H9 (cell line): ENCODE measurements around the gene PRELID2. TPM values are rescaled to one million over a fixed set of nuclear protein-coding genes. Genes with fewer than 3 reads are reported as not detected.

Source experiments
- DNase-seq: peaks from one replicate; pipeline ENCODE4 v3.0.0-alpha.2; 2017
- H2AFZ ChIP-seq: one replicate; pipeline ENCODE4 v1.6.1; 2013; ENCODE audit warnings: mild to moderate bottlenecking, low read length, control low read depth, moderate library complexity
- H2AK5ac ChIP-seq: 2 replicates; pipeline ENCODE4 v1.6.1; 2013; ENCODE audit warnings: low read length, control low read depth, mixed read lengths; ENCODE audit not compliant: insufficient read length
- H2BK120ac ChIP-seq: one replicate; pipeline ENCODE4 v1.6.1; 2013; ENCODE audit warnings: low read depth, mild to moderate bottlenecking, low read length, control low read depth, inconsistent platforms; ENCODE audit not compliant: poor library complexity, severe bottlenecking
- H2BK12ac ChIP-seq: 2 replicates; pipeline ENCODE4 v1.6.1; 2013; ENCODE audit warnings: low read length, control low read depth, mixed read lengths, low read depth; ENCODE audit not compliant: insufficient read length
- H2BK15ac ChIP-seq: 2 replicates; pipeline ENCODE4 v1.6.1; 2013; ENCODE audit warnings: low read depth, low read length, control low read depth
- H2BK20ac ChIP-seq: one replicate; pipeline ENCODE4 v1.6.1; 2013; ENCODE audit warnings: low read depth, mild to moderate bottlenecking, low read length, control low read depth, inconsistent platforms; ENCODE audit not compliant: poor library complexity, severe bottlenecking
- H2BK5ac ChIP-seq: 2 replicates; pipeline ENCODE4 v1.6.1; 2013; ENCODE audit warnings: low read length, control low read depth, mixed read lengths; ENCODE audit not compliant: insufficient read length
- H3K14ac ChIP-seq: 2 replicates; pipeline ENCODE4 v1.6.1; 2013; ENCODE audit warnings: low read length, control low read depth; ENCODE audit not compliant: insufficient read depth
- H3K18ac ChIP-seq: 2 replicates; pipeline ENCODE4 v1.6.1; 2013; ENCODE audit warnings: low read depth, mild to moderate bottlenecking, mixed read lengths, low read length, control low read depth; ENCODE audit not compliant: insufficient read length
- H3K23ac ChIP-seq: 2 replicates; pipeline ENCODE4 v1.6.1; 2013; ENCODE audit warnings: low read length, control low read depth, mixed read lengths, low read depth; ENCODE audit not compliant: insufficient read length
- H3K23me2 ChIP-seq: 2 replicates; pipeline ENCODE4 v1.6.1; 2013; ENCODE audit warnings: low read depth, mild to moderate bottlenecking, mixed read lengths, low read length, control low read depth; ENCODE audit not compliant: insufficient read length, poor library complexity, severe bottlenecking
- H3K27ac ChIP-seq: 2 replicates; pipeline ENCODE4 v1.5.1; 2013; ENCODE audit warnings: low read length, control low read depth, mixed read lengths, low read depth; ENCODE audit not compliant: insufficient read length
- H3K27me3 ChIP-seq: 2 replicates; pipeline ENCODE4 v1.6.1; 2013; ENCODE audit warnings: low read length, control low read depth, inconsistent platforms; ENCODE audit not compliant: insufficient read depth
- H3K4ac ChIP-seq: 2 replicates; pipeline ENCODE4 v1.6.1; 2013; ENCODE audit warnings: low read depth, mild to moderate bottlenecking, control low read depth, inconsistent platforms, low read length, moderate library complexity
- H3K4me1 ChIP-seq: 2 replicates; pipeline ENCODE4 v1.6.1; 2013; ENCODE audit warnings: low read length, control low read depth, inconsistent platforms; ENCODE audit not compliant: insufficient read depth
- H3K4me2 ChIP-seq: 2 replicates; pipeline ENCODE4 v1.6.1; 2013; ENCODE audit warnings: low read length, control low read depth, mixed read lengths; ENCODE audit not compliant: insufficient read length, insufficient read depth
- H3K56ac ChIP-seq: 2 replicates; pipeline ENCODE4 v1.6.1; 2013; ENCODE audit warnings: low read depth, mild to moderate bottlenecking, mixed read lengths, low read length, control low read depth; ENCODE audit not compliant: insufficient read length
- H3K79me1 ChIP-seq: 2 replicates; pipeline ENCODE4 v1.6.1; 2013; ENCODE audit warnings: low read depth, mild to moderate bottlenecking, moderate library complexity, low read length, control low read depth, inconsistent platforms; ENCODE audit not compliant: insufficient read depth, poor library complexity, severe bottlenecking
- H3K79me2 ChIP-seq: 2 replicates; pipeline ENCODE4 v1.6.1; 2013; ENCODE audit warnings: low read length, control low read depth, inconsistent platforms; ENCODE audit not compliant: insufficient read depth
- H3K9ac ChIP-seq: 2 replicates; pipeline ENCODE4 v1.6.1; 2013; ENCODE audit warnings: low read length, control low read depth, mixed read lengths; ENCODE audit not compliant: insufficient read length; ENCODE audit errors: extremely low read depth
- H3K9me3 ChIP-seq: one replicate; pipeline ENCODE4 v1.6.1; 2013; ENCODE audit warnings: low read depth, low read length, inconsistent platforms; ENCODE audit not compliant: control insufficient read depth
- H3T11ph ChIP-seq: one replicate; pipeline ENCODE4 v1.6.1; 2013; ENCODE audit warnings: mild to moderate bottlenecking, low read length, control low read depth, inconsistent platforms
- H4K20me1 ChIP-seq: one replicate; pipeline ENCODE4 v1.6.1; 2013; ENCODE audit not compliant: control insufficient read depth, insufficient read length, insufficient read depth
- H4K5ac ChIP-seq: 2 replicates; pipeline ENCODE4 v1.6.1; 2013; ENCODE audit warnings: low read depth, mild to moderate bottlenecking, mixed read lengths, low read length, control low read depth; ENCODE audit not compliant: insufficient read length
- H4K8ac ChIP-seq: replicated peaks from 2 replicates; pipeline ENCODE4 v1.6.1; 2013; ENCODE audit warnings: low read length, control low read depth, mixed read lengths, low read depth; ENCODE audit not compliant: insufficient read length
- H4K91ac ChIP-seq: 2 replicates; pipeline ENCODE4 v1.6.1; 2013; ENCODE audit warnings: low read depth, mild to moderate bottlenecking, moderate library complexity, mixed read lengths, low read length, control low read depth; ENCODE audit not compliant: insufficient read length
- H3K27ac Mint-ChIP-seq, 3 experiments: 2 replicates in 2 of 3; 3 replicates in 1 of 3; pipeline ENCODE4 v1.8.0; 2020 to 2021; ENCODE audit warnings: mixed read lengths in 3 of 3, mild to moderate bottlenecking in 1 of 3, moderate library complexity in 1 of 3
- H3K27me3 Mint-ChIP-seq: 2 replicates; pipeline ENCODE4 v1.8.0; 2021; ENCODE audit warnings: low read depth, mild to moderate bottlenecking, moderate library complexity, mixed read lengths
- H3K36me3 Mint-ChIP-seq, 3 experiments: 2 replicates in 2 of 3; 3 replicates in 1 of 3; pipeline ENCODE4 v1.8.0; 2020 to 2021; ENCODE audit warnings: low read depth in 3 of 3, mixed read lengths in 3 of 3; ENCODE audit not compliant: insufficient read depth in 1 of 3
- H3K4me1 Mint-ChIP-seq, 2 experiments: 2 replicates each; pipeline ENCODE4 v1.8.0; 2020; ENCODE audit warnings: mixed read lengths in 2 of 2
- H3K4me3 Mint-ChIP-seq, 2 experiments: 2 replicates in 1 of 2; 3 replicates in 1 of 2; pipeline ENCODE4 v1.8.0; 2020 to 2021; ENCODE audit warnings: mild to moderate bottlenecking in 2 of 2, mixed read lengths in 2 of 2, moderate library complexity in 1 of 2
- H3K9me3 Mint-ChIP-seq, 2 experiments: 2 replicates in 1 of 2; 3 replicates in 1 of 2; pipeline ENCODE4 v1.8.0; 2020; ENCODE audit warnings: mild to moderate bottlenecking in 2 of 2, mixed read lengths in 2 of 2, moderate library complexity in 1 of 2
- WGBS: extraction: QIAGEN DNeasy Blood & Tissue Kit; methylation state at CpG from one replicate; pipeline ENCODE4 v1.1.7; 2013; ENCODE audit warnings: missing lambda C conversion rate, low lambda C conversion rate, mixed read lengths; ENCODE audit not compliant: insufficient read length; ENCODE audit errors: extremely low coverage; 5-methylcytosine and 5-hydroxymethylcytosine counted together
- total RNA-seq: library from RNA; stranded (reverse); gene quantifications from 2 replicates; pipeline ENCODE4 v1.2.1, GENCODE V29; 2021
- TF ChIP-seq, protein P1 (sequence below): fragments of 200-600 bp; sonication (generic); conservative IDR thresholded peaks from 3 replicates; pipeline ENCODE4 v1.8.0; 2021; ENCODE audit warnings: antibody characterized with exemption, mild to moderate bottlenecking

PRELID2 gene
- total RNA-seq, 1 experiment from 2014 or later, result 13.2 TPM

DNA sequence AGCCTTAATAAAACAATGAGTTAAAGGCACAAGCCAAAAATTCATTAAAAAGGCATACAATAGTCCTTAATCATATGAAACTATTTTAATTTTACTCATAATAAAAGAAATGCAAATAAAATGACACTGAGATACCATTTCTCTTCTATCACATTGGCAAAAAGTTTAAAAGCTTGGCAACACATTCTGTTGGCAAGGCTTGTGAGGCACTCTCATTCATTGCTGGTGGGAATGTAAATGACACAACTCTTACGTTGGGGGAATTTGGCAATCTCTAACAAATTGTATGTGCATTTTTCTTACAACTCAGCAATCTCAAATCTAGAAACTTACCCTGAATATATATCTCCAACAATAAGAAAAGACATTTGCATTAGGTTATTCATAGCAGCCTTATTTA lies 111.6 kb downstream of the PRELID2 start:
- no peak overlapping the region for H3K56ac ChIP-seq

More for the DNA sequence above, 111.6 kb downstream of the PRELID2 start:
- DNase-seq, result no peak
- Histone ChIP-seq H3K79me1 (no peaks in the 10 kb centered on the region), H3K4ac (no peak overlapping the region), H2BK15ac (no peak overlapping the region), H2BK12ac (no peak overlapping the region), H3K23ac (no peak overlapping the region), H4K91ac (no peak overlapping the region), H2BK5ac (no peak overlapping the region), H3K14ac (no peak overlapping the region), H3K9ac (no peak overlapping the region), H3K18ac (no peak overlapping the region), H4K5ac (no peak overlapping the region), H3K4me2 (no peak overlapping the region), H4K8ac (no peak overlapping the region), H3K27me3 (no peaks in the 10 kb centered on the region), H4K20me1 (no peaks in the 10 kb centered on the region), H3T11ph (no peak overlapping the region), H3K4me1 (no peaks in the 10 kb centered on the region), H2BK20ac (no peak overlapping the region), H2AFZ (no peak overlapping the region), H3K27ac (no peak overlapping the region), H3K23me2 (no peaks in the 10 kb centered on the region), H3K79me2 (no peaks in the 10 kb centered on the region), H3K9me3 (no peaks in the 10 kb centered on the region), H2BK120ac (no peak overlapping the region), H2AK5ac (no peak overlapping the region)
- no peaks in the 10 kb centered on the region for H3K27me3 Mint-ChIP-seq
- no peak overlapping the region for H3K27ac Mint-ChIP-seq
- no peak overlapping the region for H3K4me3 Mint-ChIP-seq
- H3K4me1 Mint-ChIP-seq, result peaks cover 3 to 4% of the 10 kb centered on the region in 2 experiments; a peak in 2 of 4 replicates
- TF ChIP-seq, protein P1, sequence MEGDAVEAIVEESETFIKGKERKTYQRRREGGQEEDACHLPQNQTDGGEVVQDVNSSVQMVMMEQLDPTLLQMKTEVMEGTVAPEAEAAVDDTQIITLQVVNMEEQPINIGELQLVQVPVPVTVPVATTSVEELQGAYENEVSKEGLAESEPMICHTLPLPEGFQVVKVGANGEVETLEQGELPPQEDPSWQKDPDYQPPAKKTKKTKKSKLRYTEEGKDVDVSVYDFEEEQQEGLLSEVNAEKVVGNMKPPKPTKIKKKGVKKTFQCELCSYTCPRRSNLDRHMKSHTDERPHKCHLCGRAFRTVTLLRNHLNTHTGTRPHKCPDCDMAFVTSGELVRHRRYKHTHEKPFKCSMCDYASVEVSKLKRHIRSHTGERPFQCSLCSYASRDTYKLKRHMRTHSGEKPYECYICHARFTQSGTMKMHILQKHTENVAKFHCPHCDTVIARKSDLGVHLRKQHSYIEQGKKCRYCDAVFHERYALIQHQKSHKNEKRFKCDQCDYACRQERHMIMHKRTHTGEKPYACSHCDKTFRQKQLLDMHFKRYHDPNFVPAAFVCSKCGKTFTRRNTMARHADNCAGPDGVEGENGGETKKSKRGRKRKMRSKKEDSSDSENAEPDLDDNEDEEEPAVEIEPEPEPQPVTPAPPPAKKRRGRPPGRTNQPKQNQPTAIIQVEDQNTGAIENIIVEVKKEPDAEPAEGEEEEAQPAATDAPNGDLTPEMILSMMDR, result no peak
- no CpG with 5 or more reads among the region's 1 CpG for WGBS
- peaks cover 19 to 33% (median 26%) of the 10 kb centered on the region in 3 experiments for H3K36me3 Mint-ChIP-seq
- peaks cover 27 to 29% of the 10 kb centered on the region in 2 experiments for H3K9me3 Mint-ChIP-seq
